Cardiac muscle cell (in vitro differentiated cells and primary cell): ENCODE measurements around the gene TOR1AIP2. TPM values are rescaled to one million over a fixed set of nuclear protein-coding genes. Genes with fewer than 3 reads are reported as not detected.
A peak's percentile ranks its signal among the peaks of the same experiment; 100 is the strongest.

ENCODE experiments used
- DNase-seq, 2 donors: peaks; one replicate each; pipeline versions ENCODE4 v3.0.0 to v3.0.0-alpha.2; 2010 to 2017; ENCODE audit warnings: low read depth in 1 of 2, low spot score in 1 of 2
- H3K27ac ChIP-seq: fragments of 200-600 bp; sonication (generic); 2 replicates; pipeline ENCODE4 v1.5.1; 2016
- H3K27me3 ChIP-seq: fragments of 200-600 bp; sonication (generic); 2 replicates; pipeline ENCODE4 v1.6.0; 2016; ENCODE audit warnings: control low read depth
- H3K36me3 ChIP-seq: fragments of 200-600 bp; sonication (generic); 2 replicates; pipeline ENCODE4 v1.5.1; 2016; ENCODE audit warnings: control low read depth
- H3K4me1 ChIP-seq: fragments of 200-600 bp; sonication (generic); 2 replicates; pipeline ENCODE4 v1.8.1; 2017; ENCODE audit warnings: low read depth, mild to moderate bottlenecking, mixed run types
- H3K4me3 ChIP-seq: fragments of 200-600 bp; sonication (generic); 2 replicates; pipeline ENCODE4 v1.5.1; 2016; ENCODE audit warnings: mild to moderate bottlenecking
- H3K9me3 ChIP-seq: fragments of 200-600 bp; sonication (generic); 2 replicates; pipeline ENCODE4 v1.5.1; 2017; ENCODE audit warnings: low read depth, mild to moderate bottlenecking, control low read depth
- CTCF ChIP-seq: IDR thresholded peaks from 2 replicates; pipeline ENCODE4 v1.5.1; 2012; ENCODE audit warnings: low read depth, mild to moderate bottlenecking, low read length
- polyA plus RNA-seq: library from polyadenylated mRNA; unstranded; fragments of >200 nt; fragmentation: Nextera tagmentation; extraction: Ambion mirVana; gene quantifications from 2 replicates; pipeline ENCODE4 v1.2.1, GENCODE V29; 2016
- total RNA-seq: library from RNA; depleted of rRNA; stranded (reverse); fragments of >200 nt; gene quantifications from 2 replicates; pipeline ENCODE4 v1.2.3, GENCODE V29; 2016

TOR1AIP2 gene
- total and polyA plus RNA-seq, 2 experiments from 2014 or later: 20.7 to 75.6 TPM

- DNase-seq: no peak
- Histone ChIP-seq H3K27ac (peak overlapping the region; percentile 57), H3K27me3 (no peaks in the 10 kb centered on the region), H3K4me1 (peaks cover 31% of the 10 kb centered on the region), H3K4me3 (no peak overlapping the region), H3K9me3 (no peaks in the 10 kb centered on the region), H3K36me3 (peaks cover 13% of the 10 kb centered on the region)
- TF ChIP-seq CTCF: no peak
These were observed 4.2 kb downstream of the TOR1AIP2 start for GRCh38 chr1:179873438-179873851.

- no peak for TF ChIP-seq CTCF
- no peaks in the 10 kb centered on the region for H3K27me3 ChIP-seq
- peaks cover 33% of the 10 kb centered on the region for H3K4me1 ChIP-seq
- no peaks in the 10 kb centered on the region for H3K9me3 ChIP-seq
- H3K27ac ChIP-seq: peak overlapping the region; percentile 57
- H3K36me3 ChIP-seq: peaks cover 13% of the 10 kb centered on the region
- no peak overlapping the region for H3K4me3 ChIP-seq
- DNase-seq: no peak
These were observed 5.0 kb downstream of the TOR1AIP2 start for GRCh38 chr1:179872558-179872957.

- no peak for DNase-seq
- Histone ChIP-seq H3K36me3 (peaks cover 13% of the 10 kb centered on the region), H3K4me3 (no peak overlapping the region), H3K9me3 (no peaks in the 10 kb centered on the region), H3K27ac (peak overlapping the region; percentile 57), H3K4me1 (peaks cover 36% of the 10 kb centered on the region), H3K27me3 (no peaks in the 10 kb centered on the region)
- TF ChIP-seq CTCF: no peak
These were observed 5.7 kb downstream of the TOR1AIP2 start for GRCh38 chr1:179871940-179872339.

- H3K9me3 ChIP-seq: no peaks in the 10 kb centered on the region
- peaks cover 13% of the 10 kb centered on the region for H3K36me3 ChIP-seq
- peaks cover 36% of the 10 kb centered on the region for H3K4me1 ChIP-seq
- H3K27ac ChIP-seq: peak overlapping the region; percentile 57
- H3K4me3 ChIP-seq: no peak overlapping the region
- TF ChIP-seq CTCF: no peak
- no peaks in the 10 kb centered on the region for H3K27me3 ChIP-seq
- no peak for DNase-seq
These were observed 6.7 kb downstream of the TOR1AIP2 start for GRCh38 chr1:179870870-179871269.

- Histone ChIP-seq H3K27ac (no peak overlapping the region), H3K27me3 (no peaks in the 10 kb centered on the region), H3K4me1 (peaks cover 28% of the 10 kb centered on the region), H3K4me3 (no peak overlapping the region), H3K36me3 (peaks cover 22% of the 10 kb centered on the region), H3K9me3 (no peaks in the 10 kb centered on the region)
- TF ChIP-seq CTCF: peak; percentile 84
- peak; percentile 71 to 75 for DNase-seq
These were observed 9.9 kb downstream of the TOR1AIP2 start for GRCh38 chr1:179867493-179868330.
